ENCODE results near the gene TNNC2.
"Not testable (repeated sequence)": the region's sequence is repeated elsewhere in the genome, so short reads cannot be mapped to it uniquely, and the experiment has no call there.

TNNC2 gene

GRCh38 chr20:45827030-45827652 is at the start of gene TNNC2:
Gene TNNC2, minus strand, starts transcription at chr20:45827312. Its CDS starts 64 bp downstream, at chr20:45827248.
- in situ Hi-C loops (cut with HindIII; ENCODE audit: low sequenced_read_pairs) = no loop called here

GRCh38 chr20:45874576-45874975 is 47.5 kb upstream of the TNNC2 start:
- in situ Hi-C loops (cut with HindIII; ENCODE audit: low sequenced_read_pairs) = no loop called here

GRCh38 chr20:45874104-45874481 is 47.0 kb upstream of the TNNC2 start:
- in situ Hi-C loops (cut with HindIII; ENCODE audit: low sequenced_read_pairs) = not testable (repeated sequence)

GRCh38 chr20:45873409-45874103 is 46.4 kb upstream of the TNNC2 start:
- in situ Hi-C loops (cut with HindIII; ENCODE audit: low sequenced_read_pairs) = no loop called here

- in situ Hi-C loops (cut with HindIII; ENCODE audit: low sequenced_read_pairs) = no loop called here
These were observed 45.5 kb upstream of the TNNC2 start for GRCh38 chr20:45872626-45873025.

- in situ Hi-C loops (cut with HindIII; ENCODE audit: low sequenced_read_pairs) = no loop called here
These were observed 40.7 kb upstream of the TNNC2 start for GRCh38 chr20:45867819-45868176.

- in situ Hi-C loops (cut with HindIII; ENCODE audit: low sequenced_read_pairs) = no loop called here
These were observed 40.2 kb upstream of the TNNC2 start for GRCh38 chr20:45867136-45867818.

- in situ Hi-C loops (cut with HindIII; ENCODE audit: low sequenced_read_pairs) = no loop called here
These were observed 39.3 kb upstream of the TNNC2 start for GRCh38 chr20:45866454-45866853.

- in situ Hi-C loops (cut with HindIII; ENCODE audit: low sequenced_read_pairs) = no loop called here
These were observed 36.7 kb upstream of the TNNC2 start for GRCh38 chr20:45863543-45864470.

GRCh38 chr20:45861221-45862075 is 34.3 kb upstream of the TNNC2 start:
- in situ Hi-C loops (cut with HindIII; ENCODE audit: low sequenced_read_pairs) = no loop called here

- in situ Hi-C loops (cut with HindIII; ENCODE audit: low sequenced_read_pairs) = no loop called here
These were observed 33.6 kb upstream of the TNNC2 start for GRCh38 chr20:45860560-45861220.

- in situ Hi-C loops (cut with HindIII; ENCODE audit: low sequenced_read_pairs) = no loop called here
These were observed 32.8 kb upstream of the TNNC2 start for GRCh38 chr20:45859916-45860315.

GRCh38 chr20:45857882-45858216 is 30.7 kb upstream of the TNNC2 start:
- in situ Hi-C loops (cut with HindIII; ENCODE audit: low sequenced_read_pairs) = no loop called here

GRCh38 chr20:45857114-45857881 is 30.2 kb upstream of the TNNC2 start, which contains the start of the genes ACOT8 and ZSWIM3:
Gene ACOT8, minus strand, starts transcription at chr20:45857392. Its CDS starts 77 bp downstream, at chr20:45857315.
Gene ZSWIM3, plus strand, starts transcription at chr20:45857614. Its CDS starts 212 bp downstream, at chr20:45857826.
- in situ Hi-C loops (cut with HindIII; ENCODE audit: low sequenced_read_pairs) = no loop called here

- in situ Hi-C loops (cut with HindIII; ENCODE audit: low sequenced_read_pairs) = no loop called here
These were observed 26.4 kb upstream of the TNNC2 start for GRCh38 chr20:45853484-45853883.

- in situ Hi-C loops (cut with HindIII; ENCODE audit: low sequenced_read_pairs) = no loop called here
These were observed 25.2 kb upstream of the TNNC2 start for GRCh38 chr20:45852326-45852725.

GRCh38 chr20:45851501-45851900 is 24.4 kb upstream of the TNNC2 start:
- in situ Hi-C loops (cut with HindIII; ENCODE audit: low sequenced_read_pairs) = no loop called here

- in situ Hi-C loops (cut with HindIII; ENCODE audit: low sequenced_read_pairs) = no loop called here
These were observed 23.8 kb upstream of the TNNC2 start for GRCh38 chr20:45850926-45851325.

GRCh38 chr20:45850238-45850637 is 23.1 kb upstream of the TNNC2 start:
- in situ Hi-C loops (cut with HindIII; ENCODE audit: low sequenced_read_pairs) = no loop called here
